NCI-H1436 (cell line): ENCODE results near the gene SEPTIN1.

ENCODE experiments used
- DNase-seq: peaks from one replicate; lab custom pipeline; 2025; lab: John Stamatoyannopoulos, UW

The SEPTIN1 gene, protein sequence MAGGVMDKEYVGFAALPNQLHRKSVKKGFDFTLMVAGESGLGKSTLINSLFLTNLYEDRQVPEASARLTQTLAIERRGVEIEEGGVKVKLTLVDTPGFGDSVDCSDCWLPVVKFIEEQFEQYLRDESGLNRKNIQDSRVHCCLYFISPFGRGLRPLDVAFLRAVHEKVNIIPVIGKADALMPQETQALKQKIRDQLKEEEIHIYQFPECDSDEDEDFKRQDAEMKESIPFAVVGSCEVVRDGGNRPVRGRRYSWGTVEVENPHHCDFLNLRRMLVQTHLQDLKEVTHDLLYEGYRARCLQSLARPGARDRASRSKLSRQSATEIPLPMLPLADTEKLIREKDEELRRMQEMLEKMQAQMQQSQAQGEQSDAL

DNA sequence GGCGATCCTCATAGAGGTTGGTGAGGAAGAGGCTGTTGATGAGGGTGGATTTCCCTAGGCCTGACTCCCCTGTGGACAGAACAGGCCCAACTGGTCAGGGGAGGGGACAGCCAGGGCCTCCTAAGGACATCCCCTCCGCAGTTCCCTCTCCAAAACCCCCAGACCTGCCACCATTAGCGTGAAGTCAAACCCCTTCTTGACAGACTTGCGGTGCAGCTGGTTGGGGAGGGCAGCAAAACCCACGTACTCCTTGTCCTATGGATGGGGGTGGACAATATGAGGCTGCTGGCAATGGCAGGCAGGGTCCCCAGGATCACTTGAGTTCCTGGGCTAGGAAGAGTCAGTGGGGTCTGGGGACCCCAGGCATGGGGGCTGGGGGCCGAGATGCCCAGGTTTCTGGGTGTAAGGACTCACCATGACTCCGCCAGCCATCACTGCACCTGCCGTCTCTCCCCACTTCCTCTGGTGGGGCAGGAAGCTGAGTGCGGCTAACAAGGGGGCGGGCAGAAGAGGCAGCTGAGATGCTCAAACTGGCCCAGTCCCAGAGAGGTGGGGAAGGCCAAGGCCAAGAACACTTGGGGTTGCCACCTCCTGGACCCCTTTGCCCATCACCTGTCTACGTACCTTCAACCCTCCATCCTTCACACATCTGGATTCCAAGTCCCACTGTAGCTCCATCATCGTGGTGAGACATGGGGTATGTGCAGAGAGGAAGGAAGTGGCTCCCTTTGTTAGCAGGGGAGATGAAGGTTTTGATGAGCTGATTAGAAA is at the start of gene SEPTIN1:
TSS of gene SEPTIN1 (minus strand) at position 451 of the 771 bp plus-strand sequence. CDS start at position 432, 19 bp downstream.
- DNase-seq: peak; percentile 59

DNA sequence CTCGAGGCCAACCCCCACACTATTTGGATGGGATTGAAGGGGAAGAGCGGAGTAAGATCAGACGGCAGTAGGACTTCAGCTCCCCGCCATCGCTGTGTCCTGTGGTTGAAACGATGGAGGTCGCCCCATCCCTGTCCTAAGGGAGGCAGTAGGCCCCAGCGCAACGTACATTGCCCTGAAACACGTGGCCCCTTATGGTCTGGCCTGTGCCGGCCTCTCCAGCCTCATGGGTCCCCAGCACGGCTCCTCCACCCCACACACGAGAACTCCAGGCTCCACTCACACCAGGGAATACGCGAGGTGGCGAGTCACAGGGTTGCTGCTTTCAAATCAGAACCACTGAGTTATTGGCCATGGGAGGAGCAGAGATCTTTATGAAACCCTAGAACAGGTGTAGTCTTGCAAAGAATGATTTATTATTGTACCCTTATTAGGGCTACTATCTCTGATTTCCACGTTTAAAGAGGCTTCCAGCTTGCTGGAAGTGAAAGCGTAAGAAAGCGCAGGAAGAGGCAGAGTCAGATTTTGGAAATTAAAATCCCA is 48.1 kb upstream of the SEPTIN1 start:
- peak; percentile 50 for DNase-seq

DNA sequence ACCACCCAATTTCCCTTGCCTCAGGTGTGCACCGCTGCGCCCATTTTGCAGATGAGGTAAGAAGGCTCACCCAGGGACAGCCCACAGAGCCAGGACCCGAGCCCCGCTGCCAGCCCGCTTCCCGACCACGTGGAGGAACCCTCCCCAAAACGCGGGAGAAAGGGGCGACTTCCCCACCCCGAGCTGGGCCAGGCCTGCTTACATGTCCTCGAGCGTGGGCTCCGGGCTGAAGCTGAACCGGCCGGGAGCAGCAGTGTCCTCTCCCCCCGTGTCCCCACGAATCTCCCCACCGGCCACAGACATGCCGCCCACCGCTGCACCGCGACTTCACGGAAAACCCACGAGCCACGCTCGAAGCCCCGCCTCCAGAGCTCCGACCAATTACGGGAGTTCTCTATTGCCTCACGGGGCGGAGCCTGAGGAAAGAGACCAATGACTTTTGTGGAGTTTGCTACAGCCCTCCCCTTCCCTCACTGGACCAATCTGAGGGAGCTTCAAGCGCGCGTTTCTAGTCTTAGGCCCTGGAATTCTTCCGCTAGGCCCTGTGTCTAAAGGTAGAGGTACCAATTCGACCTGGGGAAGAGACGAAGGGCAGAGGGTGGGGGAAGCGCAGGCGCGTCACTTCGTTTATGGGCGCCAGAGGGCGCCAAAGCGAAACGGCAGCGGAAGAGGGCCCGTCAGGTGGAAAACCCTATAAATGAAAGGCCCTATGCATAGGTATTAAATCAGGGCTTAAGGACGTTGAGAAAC is 47.5 kb upstream of the SEPTIN1 start, which contains the start of gene DCTPP1:
TSS of gene DCTPP1 (minus strand) at position 353 of the 750 bp plus-strand sequence. CDS start at position 303, 50 bp downstream.
- DNase-seq: peak; percentile 99

DNA sequence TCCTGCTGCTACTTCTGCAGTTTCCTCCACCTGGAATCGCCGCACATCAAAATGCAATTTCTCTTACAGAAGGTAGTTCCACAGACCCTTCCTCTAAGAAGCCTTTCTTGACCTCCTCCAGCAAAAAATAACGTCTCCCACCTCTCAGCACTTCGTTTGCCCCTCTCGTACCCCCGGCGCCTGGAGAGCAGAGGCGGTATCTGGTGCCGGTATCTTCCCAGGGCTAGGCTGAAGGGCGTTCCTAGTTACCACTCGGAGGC is 47.0 kb upstream of the SEPTIN1 start:
- no peak for DNase-seq

DNA sequence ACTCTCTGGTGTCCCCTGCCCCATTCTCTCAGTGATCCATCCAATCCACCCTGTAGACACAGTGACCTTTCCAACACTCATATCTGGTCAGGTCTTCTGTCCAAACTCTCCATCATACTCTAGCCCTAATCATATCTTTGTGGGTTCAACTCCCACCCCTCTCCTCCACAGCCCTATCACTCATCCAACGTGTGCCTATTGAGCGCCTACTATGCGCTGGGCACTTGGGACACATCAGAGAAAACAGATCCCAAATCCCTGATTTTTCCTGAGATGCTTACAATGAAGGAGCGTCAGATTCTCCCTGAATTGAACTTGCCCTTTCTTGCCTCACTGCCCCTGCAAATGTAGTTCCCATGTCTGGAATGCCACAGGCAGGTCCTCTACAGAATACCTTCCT is 45.7 kb upstream of the SEPTIN1 start:
- DNase-seq: no peak

DNA sequence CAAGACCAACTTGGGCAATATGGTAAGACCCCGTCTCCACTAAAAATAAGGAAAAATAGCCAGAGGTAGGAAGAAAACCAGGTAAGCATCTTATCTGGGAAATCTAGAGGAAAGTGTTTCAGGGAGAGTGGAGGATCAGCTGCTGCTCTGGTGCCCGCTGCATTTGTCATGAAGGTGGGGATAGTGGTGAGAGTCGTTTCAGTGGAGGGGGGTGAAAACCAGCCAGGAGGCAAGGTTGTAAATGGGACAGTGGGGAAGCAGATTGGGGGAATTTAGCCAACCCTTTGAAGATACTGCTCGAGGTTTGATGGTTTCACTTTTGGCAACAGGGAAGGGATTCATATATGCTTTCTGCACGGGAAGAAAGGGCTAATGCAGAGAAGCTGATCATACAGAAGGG is 38.6 kb upstream of the SEPTIN1 start:
- DNase-seq: no peak

DNA sequence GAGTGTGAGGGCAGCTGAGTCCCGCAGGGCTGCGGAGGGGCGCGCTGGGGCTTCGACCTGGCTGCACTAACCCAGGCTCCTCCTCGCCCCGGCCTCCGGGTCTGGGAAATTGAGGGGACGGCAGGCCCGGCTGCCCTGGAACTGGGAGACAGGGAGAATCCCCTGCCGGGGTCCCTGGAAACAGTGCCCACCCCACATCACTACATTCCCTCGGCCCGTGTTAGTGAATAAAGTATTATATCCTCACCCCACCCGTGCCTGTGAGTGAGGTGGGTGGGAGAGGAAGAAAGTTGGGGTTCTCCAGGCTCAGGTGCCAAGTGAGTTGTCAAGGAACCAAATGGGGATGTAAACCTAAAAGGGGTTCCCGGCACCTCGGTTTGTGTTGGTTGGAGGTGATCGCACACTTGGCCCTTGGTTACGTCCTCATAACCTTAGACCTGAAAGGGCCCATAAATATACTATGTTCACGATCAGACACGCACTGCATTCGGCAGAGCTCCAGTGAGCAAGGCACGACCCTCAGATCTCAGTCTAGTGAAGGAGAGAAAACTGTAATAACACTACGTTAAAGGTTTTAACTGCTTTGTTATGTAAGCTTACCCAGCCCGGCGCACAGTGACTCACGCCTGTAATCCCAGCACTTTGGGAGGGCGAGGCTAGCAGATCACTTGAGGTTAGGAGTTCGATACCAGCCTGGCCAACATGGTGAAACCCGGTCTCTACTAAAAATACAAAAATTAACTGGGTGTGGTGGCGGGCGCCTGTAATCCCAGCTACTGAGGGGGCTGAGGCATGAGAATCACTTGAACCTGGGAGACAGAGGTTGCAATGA is 36.2 kb upstream of the SEPTIN1 start:
- no peak for DNase-seq

DNA sequence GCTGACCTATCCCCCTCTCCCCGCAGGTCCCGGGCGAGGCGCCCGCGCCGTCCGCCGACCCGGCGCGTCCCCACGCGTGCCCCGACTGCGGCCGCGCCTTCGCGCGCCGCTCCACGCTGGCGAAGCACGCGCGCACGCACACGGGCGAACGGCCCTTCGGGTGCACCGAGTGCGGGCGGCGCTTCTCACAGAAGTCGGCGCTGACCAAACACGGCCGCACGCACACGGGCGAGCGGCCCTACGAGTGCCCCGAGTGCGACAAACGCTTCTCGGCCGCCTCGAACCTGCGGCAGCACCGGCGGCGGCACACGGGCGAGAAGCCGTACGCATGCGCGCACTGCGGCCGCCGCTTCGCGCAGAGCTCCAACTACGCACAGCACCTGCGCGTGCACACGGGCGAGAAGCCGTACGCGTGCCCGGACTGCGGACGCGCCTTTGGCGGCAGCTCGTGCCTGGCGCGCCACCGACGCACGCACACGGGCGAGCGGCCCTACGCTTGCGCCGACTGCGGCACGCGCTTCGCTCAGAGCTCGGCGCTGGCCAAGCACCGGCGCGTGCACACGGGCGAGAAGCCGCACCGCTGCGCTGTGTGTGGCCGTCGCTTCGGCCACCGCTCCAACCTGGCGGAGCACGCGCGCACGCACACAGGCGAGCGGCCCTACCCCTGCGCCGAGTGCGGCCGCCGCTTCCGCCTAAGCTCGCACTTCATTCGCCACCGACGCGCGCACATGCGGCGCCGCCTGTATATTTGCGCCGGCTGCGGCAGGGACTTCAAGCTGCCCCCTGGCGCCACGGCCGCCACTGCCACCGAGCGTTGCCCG is 35.4 kb upstream of the SEPTIN1 start:
- DNase-seq: peak; percentile 91

DNA sequence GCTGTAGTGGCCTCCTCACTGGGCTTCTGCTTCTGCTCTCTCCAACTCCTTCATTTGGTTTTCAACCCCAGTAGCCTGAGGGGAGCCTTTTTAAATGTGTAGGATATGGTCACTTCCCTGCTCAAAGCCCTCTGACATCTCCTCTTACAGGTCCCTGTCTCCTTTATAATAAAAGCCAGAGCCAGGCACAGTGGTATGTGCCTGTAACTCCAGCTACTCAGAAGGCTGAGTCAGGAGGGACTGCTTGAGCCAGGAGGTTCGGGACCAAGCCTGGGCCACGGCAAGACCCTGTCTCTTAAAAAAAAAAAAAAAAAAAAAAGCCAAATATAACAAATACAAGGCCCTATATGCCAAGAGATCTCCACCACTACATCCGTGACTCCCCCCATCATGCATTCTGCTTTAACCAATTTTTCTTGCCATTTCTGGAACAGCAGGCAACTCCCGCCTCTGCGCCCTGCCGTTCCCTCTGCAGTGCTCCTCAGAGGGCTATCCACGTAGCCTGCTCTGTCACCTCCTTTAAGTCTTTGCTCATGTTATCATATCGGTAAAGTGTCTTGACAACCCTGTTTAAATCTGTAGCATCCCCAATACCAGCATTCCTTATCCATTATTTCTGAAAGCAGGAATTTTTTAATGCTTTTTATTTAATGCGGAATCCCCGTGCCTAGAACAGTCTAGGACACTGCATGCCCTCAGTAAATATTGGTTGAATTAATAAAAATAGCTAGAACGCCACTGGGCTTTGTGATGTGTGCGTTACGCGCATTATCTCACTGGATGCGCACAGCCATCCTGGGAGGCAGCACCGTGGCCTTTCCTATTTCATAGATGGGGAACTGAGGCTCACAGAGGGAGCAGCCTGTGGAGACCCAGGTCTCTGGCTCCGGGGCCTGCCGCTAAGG is 34.5 kb upstream of the SEPTIN1 start:
- no peak for DNase-seq

DNA sequence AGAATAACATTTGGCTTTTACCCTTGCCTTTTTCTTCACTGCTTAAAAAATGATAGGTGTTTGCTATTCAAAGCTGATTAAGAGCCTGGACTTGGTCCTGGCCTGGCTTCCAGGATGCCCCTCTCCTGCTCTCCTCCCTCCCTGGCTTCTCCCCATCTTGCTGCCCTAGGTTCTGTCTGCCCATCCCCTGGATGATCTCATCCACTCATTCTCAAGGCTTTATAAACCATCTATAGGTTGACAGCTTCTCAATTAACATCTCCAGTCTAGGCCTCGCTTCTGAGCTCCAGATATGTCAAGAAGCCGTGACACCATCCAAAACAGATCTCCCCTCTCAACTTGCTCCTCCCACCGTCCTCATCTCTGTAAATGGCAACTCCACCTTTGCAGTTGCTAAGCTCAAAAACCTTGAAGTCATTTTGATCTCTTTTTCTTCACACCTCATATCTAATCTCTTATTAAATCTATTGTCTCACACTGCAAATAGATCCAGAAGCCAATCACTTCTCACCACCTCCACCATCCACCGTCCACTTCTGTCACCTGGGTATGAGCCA is 33.8 kb upstream of the SEPTIN1 start:
- no peak for DNase-seq

DNA sequence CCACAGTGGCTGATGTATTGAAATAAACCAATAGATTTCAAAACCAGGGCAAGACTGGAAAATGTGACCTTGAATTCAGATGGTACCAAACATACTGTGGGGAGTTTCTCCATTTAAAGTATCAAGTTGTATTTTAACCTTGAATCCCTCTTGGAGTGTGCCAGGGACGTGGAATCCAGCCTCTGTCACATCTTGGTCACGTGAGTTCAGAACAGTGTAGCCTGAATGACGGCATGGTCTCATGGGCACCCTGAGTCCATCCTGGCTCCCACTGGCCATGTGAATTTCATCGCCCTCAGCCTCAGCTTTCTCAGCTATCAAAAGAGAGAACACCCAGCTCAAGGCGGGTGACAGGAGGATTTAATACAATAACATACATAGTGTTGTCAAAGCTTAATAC is 31.8 kb upstream of the SEPTIN1 start:
- no peak for DNase-seq

DNA sequence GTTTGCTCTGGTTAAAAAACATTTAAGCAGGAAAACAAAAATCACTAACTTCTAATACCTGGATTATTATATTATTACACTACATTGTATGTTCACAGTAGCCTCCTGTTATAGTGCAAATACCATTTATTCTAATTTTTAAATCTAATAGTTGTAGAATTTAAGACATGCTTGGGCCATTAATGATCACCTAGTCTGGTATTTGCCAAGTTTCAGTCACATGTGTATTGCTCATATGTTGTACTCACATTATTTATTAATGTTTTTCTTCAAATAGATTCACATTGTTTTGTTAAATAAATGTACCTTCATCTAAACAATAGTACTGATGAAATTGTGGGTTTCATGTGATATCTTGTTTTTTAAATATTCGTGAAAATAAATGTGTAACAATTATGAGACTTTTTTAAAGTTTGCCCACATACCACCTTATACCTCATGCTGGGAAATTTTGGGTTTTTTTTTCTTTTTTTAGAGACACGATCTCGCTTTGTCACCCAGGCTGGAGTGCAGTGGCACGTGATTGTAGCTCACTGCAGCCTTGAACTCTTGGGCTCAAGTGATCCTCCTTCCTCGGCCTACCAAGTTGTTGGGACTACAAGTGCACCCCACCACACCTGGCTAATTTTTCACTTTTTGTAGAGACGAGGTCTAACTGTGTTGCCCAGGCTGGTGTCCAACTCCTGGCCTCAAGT is 30.9 kb upstream of the SEPTIN1 start:
- DNase-seq: no peak

DNA sequence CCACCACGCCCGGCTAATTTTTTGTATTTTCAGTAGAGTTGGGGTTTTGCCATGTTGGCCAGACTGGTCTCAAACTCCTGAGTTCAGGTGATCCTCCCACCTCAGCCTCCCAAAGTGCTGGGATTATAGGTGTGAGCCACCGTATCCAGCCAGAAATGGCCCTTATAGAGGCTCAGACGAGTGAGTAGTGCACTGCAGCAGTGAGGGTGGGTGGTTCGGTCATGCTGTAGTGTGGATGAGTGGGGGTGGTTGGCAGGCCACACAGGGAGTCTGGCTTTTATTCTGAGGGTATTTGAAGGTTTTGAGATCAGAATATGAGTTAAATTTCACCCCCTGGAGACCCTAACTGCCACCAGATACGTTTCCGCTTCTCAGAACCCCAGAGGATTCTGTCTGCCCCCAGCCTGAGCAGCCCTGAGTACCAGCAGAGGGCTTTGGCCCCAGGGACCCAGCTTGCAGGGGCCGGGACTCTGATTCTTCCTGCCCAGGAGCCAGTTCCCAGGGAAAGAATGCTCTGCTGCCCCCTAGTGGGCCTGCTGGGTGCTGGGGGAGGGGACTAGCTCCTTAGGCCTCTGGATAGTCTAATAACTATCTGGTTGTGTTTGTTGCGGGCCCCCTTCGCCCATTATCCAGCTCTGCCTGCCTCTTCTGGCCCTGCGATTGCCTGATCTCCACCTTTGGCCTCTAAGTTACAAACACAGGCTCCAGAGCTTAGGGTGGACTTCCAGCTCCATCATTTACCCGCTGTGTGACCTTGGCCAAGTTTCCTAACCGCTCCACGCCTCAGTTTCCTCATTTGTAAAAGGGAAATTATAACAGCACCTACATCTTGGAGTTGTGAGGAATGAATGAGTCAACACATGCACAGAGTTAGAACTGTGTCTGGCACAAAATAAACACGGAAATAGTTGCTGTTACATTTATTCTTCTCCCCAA is 27.0 kb upstream of the SEPTIN1 start:
- peak; percentile 80 for DNase-seq

DNA sequence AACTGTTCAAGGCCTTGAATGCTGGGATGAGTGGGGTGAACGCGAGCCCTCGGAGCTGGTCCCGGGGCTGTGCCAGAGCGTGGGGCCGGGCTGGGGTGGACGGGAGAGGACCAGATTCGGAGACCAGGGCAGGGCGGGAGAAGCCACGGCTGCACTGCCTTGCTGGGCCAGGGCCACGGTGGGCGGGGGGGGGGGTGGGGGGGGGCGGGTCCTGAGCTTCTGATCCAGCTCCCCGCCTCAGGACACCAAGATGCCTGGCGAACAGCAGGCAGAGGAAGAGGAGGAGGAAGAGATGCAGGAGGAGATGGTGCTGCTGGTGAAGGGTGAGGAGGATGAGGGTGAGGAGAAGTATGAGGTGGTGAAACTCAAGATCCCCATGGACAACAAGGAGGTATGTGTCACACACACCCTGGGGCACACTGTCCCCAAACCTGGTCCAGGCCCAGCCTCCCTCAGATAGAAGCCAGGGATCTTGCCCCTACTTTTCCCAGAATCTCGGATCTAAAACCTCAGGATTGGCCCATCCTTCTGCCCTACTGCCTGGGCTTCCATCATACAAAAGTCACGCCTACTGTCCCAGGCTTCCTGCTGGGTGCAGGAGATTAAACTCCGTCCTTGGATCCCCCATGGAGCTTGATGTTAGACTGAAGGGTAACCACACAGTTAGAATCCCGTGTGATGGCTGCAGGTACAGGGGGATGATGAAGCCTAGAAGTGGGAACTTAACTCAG is 25.6 kb upstream of the SEPTIN1 start:
- no peak for DNase-seq

DNA sequence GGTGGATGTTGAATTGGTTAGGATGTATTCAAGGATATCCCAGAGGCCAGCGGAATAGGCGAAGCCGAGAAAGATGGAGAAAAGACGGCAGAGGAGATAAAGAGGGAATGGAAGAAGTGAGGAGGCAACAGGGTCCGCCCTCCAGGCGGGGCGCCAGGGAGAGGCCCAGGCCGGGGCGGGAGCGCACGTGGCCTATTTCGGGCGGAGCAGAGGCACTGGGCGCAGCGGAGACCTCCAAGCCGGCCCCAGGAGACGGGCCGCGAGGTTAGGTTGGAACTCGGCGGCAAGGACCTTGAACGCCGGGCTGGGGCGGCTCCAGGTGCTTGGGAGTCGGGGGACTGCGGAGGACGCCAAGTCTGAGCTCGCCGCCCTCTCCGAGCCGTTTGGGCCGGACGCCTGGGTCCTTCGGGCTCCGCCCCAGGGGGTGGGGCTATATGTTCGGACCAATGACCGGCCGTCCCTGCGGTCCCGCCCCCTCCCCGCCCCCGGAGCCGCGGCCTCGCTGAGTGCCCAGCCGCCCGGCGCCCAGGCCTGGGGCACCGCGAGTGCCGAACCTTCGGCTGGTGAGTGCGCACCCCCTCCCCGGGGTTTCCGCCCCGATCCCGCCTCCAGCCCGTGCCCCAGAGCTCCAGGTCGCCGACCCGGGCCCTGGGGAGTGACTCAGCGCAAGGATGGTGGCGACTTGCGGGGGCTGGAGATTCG is 24.9 kb upstream of the SEPTIN1 start, which contains the start of gene ZNF771:
TSS of gene ZNF771 (plus strand) at position 505 of the 702 bp plus-strand sequence. CDS start 448 bp downstream, outside the sequence.
- peak; percentile 84 for DNase-seq

DNA sequence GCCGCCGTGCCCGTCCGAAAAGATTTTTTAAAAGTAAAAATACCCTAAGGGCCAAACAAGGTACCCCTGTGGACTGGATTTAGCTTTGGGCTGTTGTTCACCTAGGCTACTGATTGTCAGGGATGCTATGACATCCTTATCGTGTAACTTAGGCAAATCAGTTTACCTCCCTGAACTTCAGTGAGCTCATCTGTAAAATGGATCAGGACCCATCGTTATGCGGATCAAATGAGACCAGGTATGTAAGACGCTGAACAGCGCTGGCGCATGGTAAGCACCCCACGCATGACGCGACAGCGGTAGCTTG is 24.4 kb upstream of the SEPTIN1 start:
- no peak for DNase-seq
